DND-41 (cell line): ENCODE results near the gene SNX10.
A peak's percentile ranks its signal among the peaks of the same experiment; 100 is the strongest.

ENCODE experiments used
- ATAC-seq: fragments of 200-7000 bp; cut with Tn5 transposase; 3 replicates; pipeline ENCODE4 v1.9.1; 2021; ENCODE audit warnings: low read depth; ENCODE audit not compliant: insufficient read depth
- DNase-seq: peaks from one replicate; pipeline ENCODE4 v3.0.0-alpha.2; 2020
- H2AFZ ChIP-seq: 2 replicates; pipeline ENCODE4 v1.6.0; 2012; ENCODE audit warnings: low read depth, low read length
- H3K27ac ChIP-seq: 2 replicates; pipeline ENCODE4 v1.5.1; 2012; ENCODE audit warnings: low read length, inconsistent platforms
- H3K27me3 ChIP-seq: fragments of 200-600 bp; sonication (generic); 2 replicates; pipeline ENCODE4 v1.6.0; 2012; ENCODE audit warnings: low read length, mild to moderate bottlenecking, inconsistent platforms; ENCODE audit not compliant: insufficient read depth, poor library complexity
- H3K36me3 ChIP-seq: 2 replicates; pipeline ENCODE4 v1.5.1; 2012; ENCODE audit warnings: low read length, inconsistent platforms; ENCODE audit not compliant: insufficient read depth
- H3K4me1 ChIP-seq: 2 replicates; pipeline ENCODE4 v1.5.1; 2012; ENCODE audit warnings: mild to moderate bottlenecking, low read length; ENCODE audit not compliant: insufficient read depth
- H3K4me2 ChIP-seq: 2 replicates; pipeline ENCODE4 v1.6.0; 2012; ENCODE audit warnings: mild to moderate bottlenecking, moderate library complexity, low read length, inconsistent platforms; ENCODE audit not compliant: insufficient read depth
- H3K4me3 ChIP-seq, 2 experiments: fragments of 200-600 bp in 1 of 2; shearing (Covaris generic) in 1 of 2; 2 replicates each; pipeline ENCODE4 v1.5.1; 2012 to 2016; ENCODE audit warnings: inconsistent platforms in 2 of 2, low read length in 2 of 2, mild to moderate bottlenecking in 2 of 2, low read depth in 1 of 2, moderate library complexity in 1 of 2
- H3K79me2 ChIP-seq: 2 replicates; pipeline ENCODE4 v1.6.0; 2012; ENCODE audit warnings: low read length, inconsistent platforms; ENCODE audit not compliant: insufficient read depth
- H3K9ac ChIP-seq: 2 replicates; pipeline ENCODE4 v1.6.0; 2012; ENCODE audit warnings: low read depth, mild to moderate bottlenecking, inconsistent platforms, low read length, moderate library complexity
- H3K9me3 ChIP-seq: 2 replicates; pipeline ENCODE4 v1.5.1; 2012; ENCODE audit warnings: low read length, moderate library complexity, mild to moderate bottlenecking, inconsistent platforms; ENCODE audit not compliant: insufficient read depth, severe bottlenecking
- H4K20me1 ChIP-seq: 2 replicates; pipeline ENCODE4 v1.6.0; 2012; ENCODE audit warnings: low read length; ENCODE audit not compliant: insufficient read depth
- CTCF ChIP-seq: IDR thresholded peaks from 2 replicates; pipeline ENCODE4 v1.5.1; 2012; ENCODE audit warnings: borderline replicate concordance, low read length, moderate library complexity, mild to moderate bottlenecking; ENCODE audit not compliant: poor library complexity, severe bottlenecking; ENCODE audit errors: extremely low read depth
- EZH2 ChIP-seq: IDR thresholded peaks from 3 replicates; pipeline ENCODE4 v1.6.1; 2012; ENCODE audit warnings: borderline replicate concordance, low read depth, mild to moderate bottlenecking, moderate library complexity, low read length, inconsistent platforms; ENCODE audit not compliant: severe bottlenecking

Gene SNX10

GRCh38 chr7:26393818-26394217 is 102.2 kb downstream of the SNX10 start:
- H3K4me2 ChIP-seq: no peak overlapping the region
- ATAC-seq (no peak), DNase-seq (no peak)
- no peaks in the 10 kb centered on the region for H4K20me1 ChIP-seq
- no peak overlapping the region for H3K27ac ChIP-seq
- no peak overlapping the region for H3K4me3 ChIP-seq
- no peak overlapping the region for H2AFZ ChIP-seq
- no peak overlapping the region for H3K9ac ChIP-seq
- TF ChIP-seq EZH2 (no peak), CTCF (no peak)
- peaks cover 27% of the 10 kb centered on the region for H3K27me3 ChIP-seq
- no peaks in the 10 kb centered on the region for H3K79me2 ChIP-seq
- H3K9me3 ChIP-seq: no peaks in the 10 kb centered on the region
- H3K4me1 ChIP-seq: 0 out of 2 replicates have a peak, but pooled peaks cover 4% of the 10 kb centered on the region
- H3K36me3 ChIP-seq: no peaks in the 10 kb centered on the region

GRCh38 chr7:26397332-26397731 is 105.7 kb downstream of the SNX10 start:
- Histone ChIP-seq H4K20me1 (no peaks in the 10 kb centered on the region), H2AFZ (no peak overlapping the region), H3K79me2 (no peaks in the 10 kb centered on the region), H3K27ac (no peak overlapping the region), H3K36me3 (no peaks in the 10 kb centered on the region), H3K4me3 (no peak overlapping the region), H3K9me3 (no peaks in the 10 kb centered on the region), H3K4me1 (0 out of 2 replicates have a peak, but pooled peaks cover 4% of the 10 kb centered on the region), H3K27me3 (peaks cover 41% of the 10 kb centered on the region), H3K9ac (no peak overlapping the region), H3K4me2 (no peak overlapping the region)
- ATAC-seq (no peak), DNase-seq (no peak)
- TF ChIP-seq EZH2 (no peak), CTCF (no peak)

DNA sequence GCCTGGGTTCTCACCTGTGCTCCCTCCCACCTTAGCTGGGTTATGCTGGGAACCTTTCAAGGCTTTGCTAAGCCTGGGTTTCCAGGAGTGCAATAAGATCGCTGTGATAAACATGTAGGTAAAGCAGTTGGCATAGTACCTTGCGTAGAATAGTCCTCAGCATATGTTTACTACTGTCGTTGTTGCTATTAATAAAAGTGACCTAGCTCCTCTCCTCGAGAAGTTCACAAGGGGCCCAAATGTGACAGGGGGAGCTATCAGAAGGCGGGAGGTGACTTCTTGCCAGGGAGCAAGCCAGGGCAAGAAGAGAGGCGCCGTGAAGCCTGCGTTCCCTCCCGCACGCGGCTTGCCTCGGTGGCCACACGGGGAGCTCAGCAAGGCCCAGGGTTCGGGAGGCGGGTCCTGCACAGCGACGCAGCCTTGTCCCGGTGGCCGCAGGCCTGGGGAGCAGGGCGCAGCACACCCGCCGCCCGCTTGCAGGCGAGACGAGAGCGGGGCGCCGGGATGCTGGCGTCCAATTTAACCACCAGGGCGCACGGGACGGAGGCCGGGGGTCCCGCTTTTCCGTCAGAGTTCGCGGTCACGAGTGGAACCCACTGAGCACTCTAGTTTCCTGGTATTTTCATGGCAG is 106.2 kb downstream of the SNX10 start:
- Histone ChIP-seq H3K9ac (no peak overlapping the region), H3K4me2 (0 out of 2 replicates have a peak overlapping the region, but pooled peaks have one; percentile 42), H3K9me3 (no peaks in the 10 kb centered on the region), H3K4me1 (0 out of 2 replicates have a peak, but pooled peaks cover 4% of the 10 kb centered on the region), H3K27me3 (peaks cover 41% of the 10 kb centered on the region), H4K20me1 (no peaks in the 10 kb centered on the region), H3K79me2 (no peaks in the 10 kb centered on the region), H2AFZ (no peak overlapping the region), H3K4me3 (no peak overlapping the region), H3K27ac (no peak overlapping the region), H3K36me3 (no peaks in the 10 kb centered on the region)
- DNase-seq: no peak
- TF ChIP-seq CTCF (no peak), EZH2 (peak; percentile 26)
- ATAC-seq: peak; percentile 22; the same call in 1 of the 3 replicates
